GM21576 (cell line): ENCODE data around the gene IPO11.
A peak's percentile ranks its signal among the peaks of the same experiment; 100 is the strongest.
"Not testable (repeated sequence)": the region's sequence is repeated elsewhere in the genome, so short reads cannot be mapped to it uniquely, and the experiment has no call there.

Source experiments
- ATAC-seq: cut with Tn5 transposase; IDR thresholded peaks from one replicate; pipeline ENCODE4 v1.9.1; 2021; ENCODE audit warnings: mild to moderate bottlenecking, moderate library complexity; ENCODE audit not compliant: unreplicated experiment

The IPO11 gene

DNA sequence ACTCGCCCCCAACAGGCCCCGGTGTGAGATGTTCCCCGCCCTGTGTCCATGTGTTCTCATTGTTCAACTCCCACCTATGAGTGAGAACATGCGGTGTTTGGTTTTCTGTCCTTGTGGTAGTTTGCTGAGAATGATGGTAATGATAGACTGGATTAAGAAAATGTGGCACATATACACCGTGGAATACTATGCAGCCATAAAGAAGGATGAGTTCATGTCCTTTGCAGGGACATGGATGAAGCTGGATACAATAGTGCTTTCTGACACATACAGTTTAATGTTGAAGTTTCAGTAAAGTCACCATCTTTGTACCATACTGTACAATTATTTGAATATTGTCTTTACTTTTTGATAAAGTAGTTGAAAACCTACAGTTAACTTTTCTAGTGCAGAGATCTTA lies 96.2 kb downstream of the IPO11 start:
- not testable (repeated sequence) for ATAC-seq

GRCh38 chr5:62509806-62510205 lies 97.2 kb downstream of the IPO11 start:
- ATAC-seq = no peak

GRCh38 chr5:62513085-62513484 lies 100.5 kb downstream of the IPO11 start:
- not testable (repeated sequence) for ATAC-seq

DNA sequence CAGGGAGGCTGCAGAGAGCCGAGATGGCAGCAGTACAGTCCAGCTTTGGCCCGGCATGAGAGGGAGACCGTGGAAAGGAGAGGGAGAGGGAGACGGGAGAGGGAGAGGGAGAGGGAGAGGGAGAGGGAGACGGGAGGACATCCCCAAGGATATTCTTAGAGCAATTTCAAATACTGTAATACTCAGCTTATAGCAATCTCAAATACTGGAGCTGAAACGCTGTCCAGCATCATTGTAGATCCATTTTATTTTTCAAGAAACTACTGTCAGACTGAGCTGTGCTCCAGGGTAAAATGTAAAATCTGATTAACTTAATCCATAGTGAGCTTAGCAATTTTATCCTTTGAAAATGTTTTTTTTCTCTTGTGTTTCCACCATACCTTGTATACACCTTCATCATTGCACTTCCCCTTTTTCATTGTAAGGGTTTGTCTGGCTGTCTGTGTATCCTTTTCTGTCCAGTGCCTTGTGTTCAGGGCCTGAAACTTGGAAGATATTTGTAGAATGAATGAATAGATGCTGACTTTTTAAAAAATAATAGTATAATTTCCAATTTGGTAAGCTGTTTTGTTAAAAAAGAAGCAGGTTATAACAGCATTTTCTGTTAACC lies 102.1 kb downstream of the IPO11 start:
- no peak for ATAC-seq

GRCh38 chr5:62520812-62521211 lies 108.2 kb downstream of the IPO11 start:
- ATAC-seq = not testable (repeated sequence)

DNA sequence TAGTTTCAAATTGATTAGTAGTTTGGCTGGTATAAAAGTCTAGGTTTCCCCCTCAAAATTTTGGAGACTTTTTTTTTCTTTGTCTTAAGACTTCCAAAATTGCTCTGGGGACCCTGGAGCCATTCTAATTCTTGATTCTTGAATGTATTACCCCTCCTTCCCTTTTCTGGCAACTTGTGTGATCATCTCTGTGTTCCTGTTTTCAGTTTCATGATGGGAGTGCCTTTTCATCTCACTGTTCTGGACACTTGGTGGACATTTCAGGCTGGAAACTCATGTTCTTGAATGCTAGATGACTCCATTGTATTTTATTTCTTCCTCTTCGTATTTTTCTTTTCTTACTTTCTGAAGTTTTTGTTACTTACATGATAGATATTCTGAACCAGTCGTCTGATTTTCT lies 108.8 kb downstream of the IPO11 start:
- ATAC-seq = peak; percentile 56

GRCh38 chr5:62522811-62523210 lies 110.2 kb downstream of the IPO11 start:
- no peak for ATAC-seq

DNA sequence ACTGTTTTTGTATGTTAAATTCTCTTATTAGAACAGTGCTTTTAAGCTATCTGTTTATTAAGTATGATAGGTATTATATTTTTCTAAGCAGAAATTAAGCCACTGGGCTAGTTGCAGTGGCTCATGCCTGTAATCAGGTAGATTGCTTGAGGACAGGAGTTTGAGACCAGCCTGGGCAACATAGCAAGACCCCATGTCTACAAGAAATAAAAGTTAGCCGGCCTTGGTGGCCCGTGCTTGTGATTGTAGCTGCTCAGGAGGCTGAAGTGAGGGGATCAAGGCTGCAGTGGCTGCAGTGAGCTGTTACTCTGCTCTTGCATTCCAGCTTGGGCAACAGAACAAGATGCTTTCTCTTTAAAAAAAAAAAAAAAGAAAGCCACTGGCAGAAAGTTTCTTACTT lies 121.0 kb downstream of the IPO11 start:
- ATAC-seq = no peak

DNA sequence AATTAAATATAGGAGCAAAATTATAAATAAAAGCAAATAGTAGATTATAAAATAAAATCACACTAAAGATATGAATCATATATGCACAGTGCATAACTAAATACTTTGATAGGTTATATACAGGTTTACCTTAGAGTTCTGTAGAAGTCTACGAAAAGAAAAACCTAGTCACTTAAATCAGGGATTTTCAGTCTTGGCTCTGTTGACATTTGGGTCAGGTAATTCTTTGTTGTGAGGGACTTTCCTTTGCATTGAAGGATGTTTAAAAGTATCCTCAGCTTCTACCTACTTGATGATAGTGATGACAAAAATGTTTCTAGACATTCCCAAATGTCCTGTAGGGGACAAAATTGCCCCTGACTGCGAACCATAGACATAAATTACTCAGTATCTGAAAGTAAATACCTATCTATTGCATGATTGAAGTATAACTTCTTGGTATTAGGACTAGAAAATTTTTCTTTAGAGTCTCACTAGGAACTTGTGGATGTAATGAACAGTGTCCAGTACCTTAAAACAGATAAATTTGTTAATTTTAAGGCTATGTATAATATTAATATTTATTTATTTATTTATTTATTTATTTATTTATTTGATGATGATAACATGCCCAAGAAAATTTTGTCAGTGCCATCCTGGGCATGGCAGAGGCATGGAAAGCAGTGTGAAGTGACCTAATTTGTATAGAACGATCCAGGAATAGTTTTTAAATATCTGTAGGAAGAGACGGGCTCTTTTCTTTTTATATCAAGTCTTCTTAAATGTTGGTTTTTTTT lies 122.1 kb downstream of the IPO11 start:
- no peak for ATAC-seq

DNA sequence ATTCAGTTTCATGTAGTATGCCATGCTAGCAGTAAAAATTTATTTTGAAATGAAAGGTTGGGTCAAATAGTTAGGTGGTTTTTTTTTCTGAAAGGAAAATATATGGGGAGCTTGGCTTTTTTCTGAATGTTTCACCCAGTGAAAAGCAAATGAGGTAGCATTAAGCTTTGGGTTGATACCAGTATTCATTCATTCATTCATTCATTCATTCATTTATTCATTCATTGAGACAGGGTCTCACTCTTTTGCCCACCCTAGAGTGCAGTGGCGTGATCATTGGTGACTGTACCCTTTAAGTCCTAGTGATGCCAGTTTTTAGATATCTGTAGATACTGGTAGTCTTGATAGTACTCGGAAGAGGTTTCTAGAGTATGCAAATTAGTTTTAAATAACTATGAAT lies 123.7 kb downstream of the IPO11 start:
- ATAC-seq = no peak

GRCh38 chr5:62536783-62537182 lies 124.2 kb downstream of the IPO11 start:
- ATAC-seq = no peak

- ATAC-seq = peak; percentile 78
Observed at GRCh38 chr5:62538017-62538942, 125.7 kb downstream of the IPO11 start.

DNA sequence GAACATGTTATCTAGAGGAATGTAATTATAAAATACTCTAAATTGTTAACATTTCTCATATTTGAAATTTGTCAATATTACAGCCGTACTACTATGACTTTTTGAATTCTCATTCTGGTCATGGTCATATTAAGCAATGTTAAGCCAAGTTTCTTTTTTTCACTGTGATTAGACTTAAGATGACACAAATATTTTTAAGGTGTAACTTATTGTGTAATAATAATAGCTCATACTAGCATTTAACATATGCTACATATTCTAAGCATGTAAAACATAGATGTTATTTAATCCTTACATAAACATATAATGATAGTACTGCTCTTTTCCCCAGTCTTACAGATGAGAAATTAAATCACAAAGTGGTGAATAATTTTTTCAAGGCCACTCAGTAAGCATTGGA lies 130.2 kb downstream of the IPO11 start:
- ATAC-seq = no peak

DNA sequence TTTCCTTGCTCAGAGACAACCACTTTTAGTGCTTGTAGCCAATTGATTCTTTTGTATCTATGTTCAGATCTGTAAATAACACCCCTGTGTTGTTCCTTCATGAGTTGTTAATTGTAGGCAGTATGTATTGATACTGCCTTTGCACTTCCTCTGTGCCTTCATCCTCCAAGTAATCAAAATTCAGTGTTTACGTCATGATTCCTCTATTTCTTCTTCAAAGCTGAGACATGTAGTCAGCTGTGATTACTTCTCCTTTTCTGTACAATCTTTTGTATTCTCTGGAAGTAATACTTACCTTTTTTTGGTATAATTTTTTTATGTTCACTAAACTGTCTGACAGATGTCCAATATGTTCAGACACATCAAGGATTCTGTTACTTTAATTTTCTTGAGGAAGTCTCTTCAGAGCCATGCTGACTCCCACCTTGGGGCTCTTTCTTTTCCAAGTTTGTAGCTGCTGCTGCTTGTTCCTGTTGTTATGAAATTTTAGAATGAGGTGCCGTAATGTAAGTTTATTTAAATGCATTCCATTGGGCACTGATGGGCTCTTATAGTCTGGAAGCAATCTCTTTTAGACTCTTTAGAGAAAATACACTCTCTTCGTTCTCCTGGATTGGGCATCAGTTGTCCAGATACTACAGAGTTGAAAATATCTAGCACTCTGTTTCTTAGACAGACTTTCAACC lies 135.5 kb downstream of the IPO11 start:
- no peak for ATAC-seq

DNA sequence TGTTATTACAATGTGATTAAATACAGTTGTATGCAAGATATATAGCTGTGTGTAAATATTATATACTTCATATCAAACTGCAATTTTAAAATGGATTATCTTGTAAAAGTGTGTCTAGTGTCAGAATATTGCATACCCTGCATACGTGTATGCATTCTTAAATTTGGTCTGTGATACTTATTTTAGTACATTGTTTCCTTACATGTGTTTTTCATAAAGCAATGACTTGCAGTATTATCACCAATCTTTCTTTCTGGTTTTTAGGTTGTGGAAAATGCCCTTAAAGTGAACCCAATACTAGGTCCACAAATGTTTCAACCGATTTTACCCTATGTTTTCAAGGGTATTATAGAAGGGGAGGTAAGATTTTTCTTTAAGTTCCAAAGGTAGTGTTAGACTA lies 137.5 kb downstream of the IPO11 start:
- no peak for ATAC-seq

GRCh38 chr5:62555930-62556329 lies 143.4 kb downstream of the IPO11 start:
- ATAC-seq = no peak

GRCh38 chr5:62558941-62559340 lies 146.4 kb downstream of the IPO11 start:
- ATAC-seq = no peak

DNA sequence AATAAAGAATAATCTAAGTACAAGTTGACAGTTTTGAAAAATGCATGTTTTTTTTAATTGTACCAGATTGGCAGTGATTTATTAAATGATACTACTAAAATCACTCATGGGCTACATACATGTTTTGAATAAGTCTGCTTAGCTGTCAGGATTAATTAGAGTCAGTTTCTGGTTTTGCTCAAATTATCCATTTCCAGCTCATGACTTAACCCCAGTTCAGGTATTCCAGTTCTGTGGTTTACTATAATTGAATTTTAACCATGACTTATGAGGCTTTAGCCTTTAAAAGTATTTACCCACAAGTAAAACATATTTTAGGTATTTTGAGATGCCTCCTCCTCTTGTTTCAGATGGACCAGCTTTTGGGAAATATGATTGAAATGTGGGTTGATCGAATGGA lies 148.2 kb downstream of the IPO11 start:
- ATAC-seq = no peak

DNA sequence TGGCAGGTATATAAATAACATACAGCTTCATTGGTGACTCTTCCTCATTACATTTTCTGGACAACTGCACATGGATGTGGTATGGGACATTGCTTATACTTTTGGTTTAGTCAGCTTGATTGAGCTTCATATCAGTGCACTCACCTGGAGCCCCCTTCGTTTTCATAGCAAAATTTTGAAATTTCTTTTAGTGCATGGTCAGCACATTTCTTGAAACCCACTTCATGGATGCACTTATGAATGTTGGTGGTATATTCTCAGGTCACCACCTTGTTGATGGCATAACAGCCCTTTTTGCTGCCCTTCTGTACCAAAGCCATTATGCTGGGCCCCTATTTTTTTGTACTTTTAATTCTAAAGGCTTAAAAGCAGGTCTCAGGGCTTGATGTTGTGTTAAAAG lies 149.3 kb downstream of the IPO11 start:
- no peak for ATAC-seq

DNA sequence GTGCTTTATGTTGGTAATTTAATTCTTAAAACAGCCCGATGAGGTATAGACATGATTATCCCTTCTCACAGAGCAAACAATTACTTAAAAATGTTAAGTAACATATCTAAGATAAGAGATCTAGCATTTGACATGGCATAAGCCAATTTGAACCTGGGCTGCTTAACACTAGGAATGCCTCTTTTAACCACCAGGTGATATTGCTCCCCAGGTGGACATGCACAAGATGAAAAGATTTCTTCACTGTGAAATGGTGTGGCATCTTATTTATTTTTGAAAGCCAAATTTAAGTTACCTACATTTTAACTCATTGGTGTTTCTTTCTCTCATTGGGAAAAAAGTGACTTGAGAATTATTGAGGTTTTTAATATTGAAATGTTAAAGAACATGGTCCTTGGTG lies 150.3 kb downstream of the IPO11 start:
- no peak for ATAC-seq

GRCh38 chr5:62564101-62564500 lies 151.5 kb downstream of the IPO11 start:
- no peak for ATAC-seq
